ENCODE data around the gene IGSF21.

DNA sequence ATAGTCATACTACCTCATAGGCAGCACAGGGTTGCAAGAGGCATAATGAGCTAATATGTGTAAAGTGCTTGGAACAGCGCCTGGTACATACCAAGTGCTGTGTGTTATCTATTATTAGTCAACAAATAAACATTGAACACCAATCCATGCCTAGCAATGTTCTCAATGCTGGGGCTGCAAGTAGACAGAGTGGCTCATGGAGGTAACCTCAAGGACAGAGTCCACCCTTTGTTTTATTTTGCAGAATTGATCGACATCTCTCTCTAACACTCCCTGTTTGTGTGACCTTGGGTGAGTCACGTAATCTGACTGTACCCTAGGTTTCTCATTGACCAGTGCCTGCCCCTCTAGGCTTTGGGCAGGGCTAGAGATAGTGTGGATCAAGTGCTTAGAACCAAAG, 209.2 kb downstream of the IGSF21 start:
- TF ChIP-seq CTCF (IDR thresholded peaks at IDR 0.05) = no peak
- no peak for TF ChIP-seq POLR2A (IDR thresholded peaks at IDR 0.05)

Measured in thyroid gland (tissue), 4 donors.